Dedifferentiated amniotic fluid mesenchymal stem cell (primary cell): Measurements from ENCODE around the gene TTC23L.
"Not testable (repeated sequence)": the region's sequence is repeated elsewhere in the genome, so short reads cannot be mapped to it uniquely, and the experiment has no call there.

Experiments used
- DNase-seq: peaks from one replicate; pipeline ENCODE4 v3.0.0-alpha.2; 2016; ENCODE audit errors: extremely low spot score

TTC23L gene

DNA sequence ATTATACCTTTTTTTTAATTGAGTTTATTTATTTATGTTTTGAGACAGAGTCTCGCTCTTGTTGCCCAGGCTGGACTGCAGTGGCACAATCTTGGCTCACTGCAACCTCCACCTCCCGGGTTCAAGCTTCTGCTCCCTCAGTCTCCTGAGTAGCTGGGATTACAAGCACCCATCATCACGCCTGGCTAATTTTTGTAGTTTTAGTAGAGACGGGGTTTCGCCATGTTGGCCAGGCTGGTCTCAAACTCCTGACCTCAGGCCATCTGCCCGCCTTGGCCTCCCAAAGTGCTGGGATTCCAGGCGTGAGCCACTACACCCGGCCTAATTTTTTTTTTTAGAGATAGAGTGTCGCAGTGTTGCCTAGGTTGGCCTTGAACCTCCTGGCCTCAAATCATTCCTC lies 84.3 kb downstream of the TTC23L start:
- DNase-seq, result not testable (repeated sequence)

DNA sequence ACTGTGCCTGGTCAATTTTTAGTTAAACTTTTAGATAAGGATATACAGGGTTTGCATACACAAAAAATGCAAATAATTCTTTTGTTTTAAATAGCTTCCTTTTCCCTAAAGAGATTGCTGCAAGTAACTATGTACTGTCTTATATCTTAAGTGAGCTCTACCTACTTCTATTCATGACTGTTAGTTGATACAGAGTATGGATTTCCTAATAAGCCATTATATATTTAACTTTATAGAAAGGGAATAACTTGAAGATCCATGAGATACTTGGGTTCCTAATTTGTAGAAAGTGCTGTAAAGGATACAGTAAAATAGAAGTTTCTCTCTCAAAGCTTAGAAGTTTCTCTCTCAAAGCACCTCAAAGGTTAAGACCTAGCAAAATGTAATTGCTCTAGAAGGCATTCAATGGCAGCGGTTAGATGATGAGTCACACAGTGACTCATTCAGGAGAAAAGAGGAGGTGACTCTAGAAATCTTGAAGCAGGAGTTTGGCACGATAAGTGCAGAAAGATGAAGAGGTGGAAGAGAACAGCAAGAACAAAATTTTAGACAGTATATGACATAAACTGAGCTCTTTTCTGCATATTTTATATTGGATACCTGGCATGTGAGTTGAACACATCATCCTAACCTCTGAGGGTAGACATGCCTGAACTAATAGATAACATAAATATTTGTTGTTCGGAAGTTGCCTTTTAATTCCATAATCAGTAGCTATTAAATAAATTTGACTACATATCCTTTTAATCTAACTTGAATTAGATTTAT lies 84.9 kb downstream of the TTC23L start:
- peak; percentile 65 for DNase-seq

DNA sequence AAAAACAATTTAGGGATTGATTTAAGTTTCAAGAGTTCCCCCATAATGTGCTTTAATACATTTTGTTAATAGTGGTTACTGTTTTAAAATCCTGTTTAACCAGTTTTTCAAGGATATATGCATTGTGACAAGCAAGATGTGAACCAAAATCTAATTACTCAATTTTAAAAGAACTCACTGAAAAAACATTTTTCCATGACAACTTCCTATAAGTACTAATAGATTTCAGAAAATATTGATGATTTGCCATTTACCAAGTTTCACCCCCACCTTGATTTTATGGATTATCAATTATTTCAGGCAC lies 85.5 kb downstream of the TTC23L start:
- no peak for DNase-seq

DNA sequence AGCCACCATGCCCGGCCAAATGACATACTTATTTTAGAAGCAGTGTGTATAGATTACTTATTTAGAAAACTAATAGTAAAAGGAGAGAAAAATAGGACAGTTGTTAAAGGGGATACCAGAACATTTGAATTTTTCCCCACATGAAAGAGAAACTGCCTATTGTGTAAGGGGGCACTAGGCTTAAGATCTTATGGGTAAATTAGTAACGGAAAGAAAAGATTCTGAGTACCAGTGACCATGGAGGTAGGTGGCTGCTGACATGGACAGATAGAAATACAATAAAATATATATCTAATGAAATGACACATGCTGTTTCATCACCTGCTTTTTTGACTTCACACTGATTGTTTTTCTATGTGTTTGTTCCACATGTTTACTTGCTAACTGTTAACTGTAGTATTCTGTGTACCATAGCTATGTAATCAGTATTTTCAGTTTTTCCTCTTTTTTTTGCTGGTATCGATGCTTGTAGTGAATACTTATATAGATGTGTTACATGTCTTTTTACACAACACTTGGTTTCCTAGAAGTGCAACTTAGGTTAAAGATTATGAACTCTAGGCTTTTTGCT lies 87.4 kb downstream of the TTC23L start:
- DNase-seq, result no peak

DNA sequence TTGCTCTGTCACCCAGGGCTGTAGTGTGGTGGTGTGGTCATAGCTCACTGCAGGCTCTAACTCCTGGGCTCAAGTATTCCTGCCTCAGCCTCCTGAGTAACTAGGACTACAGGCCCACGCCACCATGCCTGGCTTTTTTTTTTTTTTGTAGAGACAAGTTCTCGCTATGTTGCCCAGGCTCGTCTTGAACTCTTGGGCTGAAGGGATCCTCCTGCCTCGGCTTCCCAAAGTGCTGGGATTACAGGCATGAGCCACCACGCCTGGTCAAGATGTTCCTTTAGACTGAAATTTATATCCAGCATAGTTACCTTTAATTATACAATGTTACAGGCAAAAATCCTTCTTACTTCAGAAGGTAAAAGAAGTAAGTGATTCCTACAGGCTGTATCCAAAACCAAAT lies 88.8 kb downstream of the TTC23L start:
- DNase-seq, result no peak

DNA sequence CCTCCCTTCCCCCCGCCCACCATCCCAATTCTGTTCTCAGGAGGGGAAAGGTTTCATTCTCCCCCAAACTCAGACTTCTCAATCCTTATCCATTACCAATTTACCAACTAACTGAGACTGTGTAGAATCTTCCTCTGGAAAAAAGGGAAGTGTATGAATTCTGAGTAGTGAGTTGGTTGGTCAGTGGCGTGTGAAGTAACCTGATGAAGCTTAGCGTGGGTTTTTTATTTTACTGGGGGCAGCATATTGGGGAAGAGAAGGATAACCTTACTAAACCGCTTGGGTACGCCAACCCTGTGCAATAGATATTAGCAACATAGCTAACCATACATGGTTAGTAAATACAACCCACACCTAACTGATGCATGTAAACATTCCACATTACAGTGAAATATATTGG lies 89.3 kb downstream of the TTC23L start:
- DNase-seq, result no peak

DNA sequence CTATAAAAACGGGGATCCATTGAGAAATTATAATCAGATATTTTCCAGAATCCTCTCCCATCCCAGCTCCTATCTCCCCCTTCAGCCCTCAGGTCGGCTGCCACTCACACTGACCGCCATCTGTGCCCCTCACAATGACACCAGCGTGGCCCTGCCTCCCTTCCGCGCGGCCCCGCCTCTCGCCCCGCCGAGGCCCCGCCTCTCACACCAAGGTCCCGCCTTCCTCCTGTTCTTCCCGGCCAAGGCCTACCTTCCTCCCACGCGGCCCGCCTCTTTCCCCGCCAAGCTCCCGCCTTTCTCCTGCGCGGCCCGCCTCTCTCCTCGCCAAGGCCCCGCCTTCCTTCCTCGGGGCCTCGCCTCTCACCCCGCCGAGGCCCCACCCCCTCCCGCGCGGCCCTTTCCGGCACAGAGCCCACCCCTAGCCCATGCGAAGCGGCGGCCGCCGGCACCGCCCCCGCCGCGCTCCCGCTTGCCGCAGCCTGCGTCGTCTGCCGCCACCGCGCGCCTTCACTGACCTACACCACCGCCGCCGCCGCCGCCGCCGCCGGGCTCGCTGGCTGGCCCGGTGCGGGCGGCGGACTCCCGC lies 90.3 kb downstream of the TTC23L start, which contains the start of gene DNAJC21:
Gene DNAJC21, plus strand, starts transcription at position 426 of the 586 bp plus-strand sequence. CDS start 261 bp downstream, outside the sequence.
- DNase-seq, result peak; percentile 98

DNA sequence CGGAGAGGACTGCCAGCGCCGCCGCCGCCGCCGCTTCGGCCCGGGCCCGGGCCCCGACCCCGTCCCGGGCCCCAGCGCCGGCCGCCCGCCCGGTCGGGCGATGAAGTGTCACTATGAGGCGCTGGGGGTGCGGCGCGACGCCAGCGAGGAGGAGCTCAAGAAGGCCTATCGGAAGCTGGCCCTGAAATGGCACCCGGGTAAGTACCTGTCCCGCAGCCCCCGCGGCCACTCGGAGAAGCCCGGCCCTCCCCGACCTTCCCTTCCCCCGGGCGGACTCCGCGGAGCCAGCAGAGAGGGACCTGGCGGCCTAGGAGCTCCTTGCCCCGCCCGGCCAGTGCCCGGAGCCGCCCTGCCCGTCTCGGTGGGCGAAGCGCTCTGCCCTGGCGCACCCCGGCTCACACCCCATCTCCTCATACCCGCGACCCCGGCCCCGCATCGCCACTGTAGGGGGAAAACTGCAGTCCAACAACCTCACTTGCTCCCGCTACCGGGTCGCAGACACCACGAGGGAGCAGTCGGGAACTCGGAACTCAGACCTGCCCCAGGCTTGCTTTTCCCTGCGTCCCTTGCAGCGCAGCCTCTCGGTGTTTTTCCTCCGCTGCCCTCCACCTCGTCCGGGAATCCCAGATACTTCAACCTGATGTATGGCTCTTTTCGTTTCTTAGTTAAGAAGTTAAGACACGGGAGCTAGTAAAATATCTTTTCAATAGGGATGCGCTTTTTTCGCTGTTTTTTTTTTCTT lies 90.9 kb downstream of the TTC23L start:
- DNase-seq, result peak; percentile 37

DNA sequence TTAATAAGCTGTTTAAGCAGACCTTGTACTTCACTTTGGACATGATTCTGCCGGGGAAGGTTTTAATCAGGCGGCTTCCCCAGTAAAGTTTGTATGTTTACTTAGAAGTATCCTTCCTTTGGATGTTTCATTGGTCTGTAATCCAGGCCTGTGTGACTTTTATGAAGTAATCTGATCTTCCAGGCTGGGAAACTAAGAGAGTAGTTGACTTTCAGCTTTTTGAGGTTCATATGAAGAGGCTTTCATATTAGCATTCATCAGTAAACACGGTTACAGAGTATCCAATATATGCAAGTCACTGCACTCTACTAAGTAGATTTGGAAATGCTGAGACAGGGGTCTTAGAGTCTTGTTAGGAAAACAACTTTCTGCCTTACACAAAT lies 91.5 kb downstream of the TTC23L start:
- no peak for DNase-seq

DNA sequence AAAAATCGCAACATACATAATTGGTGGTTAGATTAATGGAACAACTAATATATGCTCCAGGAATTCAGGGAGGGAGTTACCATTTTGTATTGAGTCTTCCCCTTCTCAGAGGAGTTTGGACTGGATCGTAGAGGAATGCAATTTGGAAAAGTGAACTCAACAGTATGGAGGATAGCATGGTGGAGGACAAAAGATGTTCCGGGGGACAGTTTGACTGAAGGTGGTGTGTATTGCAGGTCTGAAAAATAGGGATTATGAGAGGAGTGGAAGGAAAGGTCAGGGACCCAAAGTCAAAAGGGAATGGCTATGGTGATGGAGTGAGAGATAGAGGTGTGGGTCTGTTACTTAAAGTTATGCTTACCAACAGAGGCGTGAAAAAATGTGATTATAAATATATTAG lies 91.9 kb downstream of the TTC23L start:
- no peak for DNase-seq

DNA sequence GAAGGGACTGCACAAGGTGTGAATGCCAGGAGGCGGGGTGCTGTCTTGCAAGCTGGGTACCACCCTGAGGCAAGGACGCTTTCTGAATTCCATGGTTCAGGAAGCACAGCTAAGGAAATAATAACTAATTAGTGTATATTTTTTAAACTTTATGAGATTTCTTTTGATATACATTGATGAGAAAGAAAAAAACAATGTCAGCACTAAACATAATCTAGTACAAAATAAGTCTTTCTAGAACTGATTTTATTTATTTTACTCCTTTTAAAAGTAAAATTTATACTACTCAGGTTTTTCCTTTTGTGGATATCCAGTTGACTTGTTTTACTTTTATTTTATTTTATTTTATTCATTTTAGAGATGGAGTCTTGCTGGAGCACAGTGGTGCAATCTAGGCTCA lies 94.0 kb downstream of the TTC23L start:
- DNase-seq, result no peak

DNA sequence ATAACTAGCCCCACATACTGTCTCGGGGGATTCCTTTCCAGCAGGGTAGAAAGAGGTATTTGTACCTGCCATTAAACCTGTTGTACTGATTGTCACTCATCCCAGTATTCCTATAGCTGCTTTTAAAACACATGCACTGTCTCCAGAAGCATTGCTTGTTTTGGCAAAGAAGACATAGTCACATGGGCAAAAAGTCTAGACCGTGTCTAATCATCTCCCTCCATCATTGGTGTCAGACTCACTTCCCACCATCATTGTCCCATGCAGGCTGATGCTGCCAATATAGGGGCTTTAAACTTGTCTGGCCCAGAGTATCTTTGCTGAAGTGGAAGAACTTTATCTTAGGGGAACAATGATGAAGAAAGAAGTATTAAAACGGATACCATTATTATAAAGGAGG lies 103.0 kb downstream of the TTC23L start:
- no peak for DNase-seq

DNA sequence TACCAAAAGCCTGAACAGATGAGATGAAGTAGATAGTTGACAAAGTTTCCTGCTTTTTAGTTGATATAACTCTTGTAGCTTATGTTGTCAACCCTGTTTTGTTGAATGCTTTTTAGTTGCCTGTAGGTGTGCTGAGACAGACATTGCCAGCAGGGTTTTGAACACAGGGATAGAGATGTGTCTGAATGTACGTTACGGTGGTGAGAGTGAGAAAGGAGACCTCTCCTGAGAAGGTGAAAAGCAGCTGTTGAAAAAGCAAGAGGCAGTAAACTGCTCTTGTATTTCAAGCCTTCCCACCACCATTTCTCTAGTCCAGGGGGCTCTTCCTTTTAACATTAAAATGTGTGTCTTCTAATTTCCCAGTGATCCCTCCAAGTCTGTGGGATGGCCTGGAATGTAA lies 105.1 kb downstream of the TTC23L start:
- no peak for DNase-seq

DNA sequence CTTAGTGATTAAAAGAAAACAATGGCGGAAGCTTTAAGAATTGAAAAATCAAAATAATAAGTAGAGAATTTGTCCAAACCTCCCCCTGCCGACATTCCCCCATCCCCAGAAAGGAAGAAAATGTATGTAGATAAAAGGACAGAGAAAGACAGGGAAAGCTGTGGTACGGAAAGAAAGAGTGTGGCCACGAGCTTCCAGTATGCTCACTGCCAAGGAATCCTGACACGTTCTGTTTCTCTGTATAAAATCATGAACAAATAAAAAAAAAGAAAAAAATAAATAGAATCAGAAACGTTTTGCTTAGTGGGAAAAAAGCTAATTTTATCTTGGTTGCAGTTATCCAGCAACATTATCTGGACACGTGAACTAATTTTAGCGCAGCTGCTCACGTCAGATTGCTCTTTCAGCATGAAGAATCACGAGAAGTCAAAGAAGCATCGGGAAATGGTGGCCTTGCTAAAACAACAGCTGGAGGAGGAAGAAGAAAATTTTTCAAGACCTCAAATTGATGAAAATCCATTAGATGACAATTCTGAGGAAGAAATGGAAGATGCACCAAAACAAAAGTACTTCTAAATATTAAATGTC lies 105.6 kb downstream of the TTC23L start:
- DNase-seq, result no peak
